Ovary (tissue), 3 donors: Measurements from ENCODE around the gene CFAP251.

Experiments
- POLR2A ChIP-seq: fragments of 450-650 bp; IDR thresholded peaks from one replicate; pipeline ENCODE4 v1.6.1; 2017; ENCODE audit warnings: antibody characterized with exemption, mild to moderate bottlenecking, moderate library complexity
- TF ChIP-seq, protein P1 (sequence below), 3 donors: fragments of 450-650 bp in 2 of 3; fragments of 200-600 bp in 1 of 3; IDR thresholded peaks; one replicate each; pipeline versions ENCODE4 v1.5.1 to v1.8.0; 2016 to 2022; ENCODE audit warnings: antibody characterized with exemption in 3 of 3, mild to moderate bottlenecking in 1 of 3
- donor health status: DM: no; HTN: no; CAD: no.

DNA sequence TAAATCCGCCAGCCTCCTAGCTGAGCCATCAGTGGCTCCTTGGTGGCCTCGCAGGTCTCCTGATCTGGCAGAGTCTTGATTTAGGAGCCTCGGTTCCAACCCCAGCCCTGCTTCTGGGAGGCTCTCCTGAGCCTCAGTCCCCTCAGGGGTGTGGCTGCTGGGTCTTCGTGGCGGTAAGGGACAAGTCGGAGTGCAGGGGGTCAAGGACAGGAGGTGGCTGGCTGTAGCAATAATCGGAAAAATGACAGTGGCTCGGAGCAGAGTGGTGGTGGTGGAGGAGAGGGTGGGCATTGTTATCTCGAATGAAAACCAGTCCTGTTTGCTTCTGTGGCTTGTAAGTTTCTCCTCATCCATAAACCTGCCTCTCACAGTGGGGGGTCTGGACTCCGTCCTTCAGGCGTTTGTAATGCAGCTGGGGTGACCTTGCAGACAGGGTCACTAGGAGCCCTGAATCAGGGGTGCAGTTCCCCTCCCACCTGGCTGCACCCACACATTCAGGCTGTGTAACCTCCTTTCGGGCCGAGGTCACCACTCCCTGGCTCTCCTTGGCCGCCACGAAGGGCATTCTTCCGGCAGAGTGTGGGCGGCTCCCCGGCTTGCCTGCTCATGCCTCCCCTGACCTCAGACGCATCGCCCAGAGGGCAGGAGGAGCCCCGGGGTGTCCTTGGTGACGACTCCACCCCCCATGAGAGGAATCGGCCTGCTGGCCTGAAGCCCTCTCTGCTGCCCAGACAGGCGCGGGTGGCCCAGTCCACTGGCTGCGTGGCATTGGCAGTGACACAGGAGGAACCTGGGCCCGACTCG, 111.4 kb downstream of the CFAP251 start:
- TF ChIP-seq, protein P1, sequence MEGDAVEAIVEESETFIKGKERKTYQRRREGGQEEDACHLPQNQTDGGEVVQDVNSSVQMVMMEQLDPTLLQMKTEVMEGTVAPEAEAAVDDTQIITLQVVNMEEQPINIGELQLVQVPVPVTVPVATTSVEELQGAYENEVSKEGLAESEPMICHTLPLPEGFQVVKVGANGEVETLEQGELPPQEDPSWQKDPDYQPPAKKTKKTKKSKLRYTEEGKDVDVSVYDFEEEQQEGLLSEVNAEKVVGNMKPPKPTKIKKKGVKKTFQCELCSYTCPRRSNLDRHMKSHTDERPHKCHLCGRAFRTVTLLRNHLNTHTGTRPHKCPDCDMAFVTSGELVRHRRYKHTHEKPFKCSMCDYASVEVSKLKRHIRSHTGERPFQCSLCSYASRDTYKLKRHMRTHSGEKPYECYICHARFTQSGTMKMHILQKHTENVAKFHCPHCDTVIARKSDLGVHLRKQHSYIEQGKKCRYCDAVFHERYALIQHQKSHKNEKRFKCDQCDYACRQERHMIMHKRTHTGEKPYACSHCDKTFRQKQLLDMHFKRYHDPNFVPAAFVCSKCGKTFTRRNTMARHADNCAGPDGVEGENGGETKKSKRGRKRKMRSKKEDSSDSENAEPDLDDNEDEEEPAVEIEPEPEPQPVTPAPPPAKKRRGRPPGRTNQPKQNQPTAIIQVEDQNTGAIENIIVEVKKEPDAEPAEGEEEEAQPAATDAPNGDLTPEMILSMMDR (IDR thresholded peaks at IDR 0.05), result no peak
- TF ChIP-seq POLR2A, result no peak
